ENCODE results near the gene MAP3K14. TPM values are rescaled to one million over a fixed set of nuclear protein-coding genes. Genes with fewer than 3 reads are reported as not detected.
"Not testable (repeated sequence)": the region's sequence is repeated elsewhere in the genome, so short reads cannot be mapped to it uniquely, and the experiment has no call there.

Gene MAP3K14
- polyA plus RNA-seq (2012; ENCODE audit: insufficient read depth, insufficient read length): 6.7 TPM

GRCh38 chr17:45316434-45317110 lies at the start of gene MAP3K14:
MAP3K14 (minus strand) TSS chr17:45317020; CDS start chr17:45290745, 26,275 bp downstream.
- DNase-seq (ENCODE audit: low read depth, low spot score): no peak
- peak within 1 kb of the TSS; percentile 78 for H3K4me3 ChIP-seq (ENCODE audit: low read length)

- no peak overlapping the region for H3K4me3 ChIP-seq (ENCODE audit: low read length)
- no peak for DNase-seq (ENCODE audit: low read depth, low spot score)
Observed at GRCh38 chr17:45366049-45366448, 49.2 kb upstream of the MAP3K14 start.

GRCh38 chr17:45364531-45365390 lies 47.9 kb upstream of the MAP3K14 start:
- no peak for DNase-seq (ENCODE audit: low read depth, low spot score)
- no peak overlapping the region for H3K4me3 ChIP-seq (ENCODE audit: low read length)

DNA sequence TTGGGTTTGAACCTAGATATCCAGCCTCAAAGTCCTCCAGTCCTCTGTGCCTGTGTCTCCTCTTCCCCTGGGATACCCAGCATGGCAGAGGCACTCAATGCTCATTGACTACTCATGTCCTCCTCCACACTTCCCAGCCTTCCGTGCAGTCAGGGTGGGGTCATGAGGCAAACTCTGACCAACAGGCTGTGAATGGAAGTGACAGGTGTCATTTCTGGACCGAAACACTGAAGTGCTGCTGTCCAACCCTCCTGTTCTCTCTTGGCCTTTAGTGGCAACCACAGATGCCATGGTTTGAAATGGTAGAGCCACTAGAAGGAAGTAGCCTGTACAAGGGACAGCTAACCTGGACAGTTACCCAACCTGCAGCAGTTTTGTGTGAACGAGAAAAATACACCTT lies 46.7 kb upstream of the MAP3K14 start:
- no peak overlapping the region for H3K4me3 ChIP-seq (ENCODE audit: low read length)
- no peak for DNase-seq (ENCODE audit: low read depth, low spot score)

- no peak overlapping the region for H3K4me3 ChIP-seq (ENCODE audit: low read length)
- DNase-seq (ENCODE audit: low read depth, low spot score): no peak
Observed at GRCh38 chr17:45361976-45362375, 45.2 kb upstream of the MAP3K14 start.

- no peak overlapping the region for H3K4me3 ChIP-seq (ENCODE audit: low read length)
- DNase-seq (ENCODE audit: low read depth, low spot score): no peak
Observed at GRCh38 chr17:45361451-45361850, 44.6 kb upstream of the MAP3K14 start.

DNA sequence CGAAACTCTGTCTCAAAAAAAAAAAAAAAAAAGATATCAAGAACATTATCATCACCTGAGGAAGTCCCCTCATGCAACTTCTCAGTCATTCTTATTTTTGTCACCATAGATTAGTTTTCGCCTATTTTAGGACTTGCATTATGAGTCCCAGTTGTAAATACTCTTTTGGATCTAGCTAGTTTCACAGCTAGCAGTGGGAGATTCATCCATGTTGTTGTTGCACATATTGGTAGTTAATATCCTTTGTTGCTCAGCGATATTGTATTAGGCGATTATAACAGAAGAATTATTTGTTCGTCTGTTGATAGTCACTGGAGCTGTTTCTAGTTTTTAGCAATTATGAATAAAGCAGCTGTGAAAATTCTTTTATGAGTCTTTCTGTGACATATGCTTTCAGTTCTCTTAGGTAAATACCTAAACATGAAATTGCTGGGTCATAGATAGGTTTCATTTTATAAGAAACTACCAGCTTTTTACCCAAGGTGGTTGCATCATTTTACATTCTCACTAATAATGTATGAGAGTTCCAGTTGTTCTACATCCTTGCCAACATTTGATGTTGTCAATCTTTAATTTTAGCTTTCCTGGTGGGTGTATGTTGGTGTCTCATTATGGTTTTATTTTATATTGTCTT lies 40.7 kb upstream of the MAP3K14 start:
- no peak overlapping the region for H3K4me3 ChIP-seq (ENCODE audit: low read length)
- DNase-seq (ENCODE audit: low read depth, low spot score): no peak

- DNase-seq (ENCODE audit: low read depth, low spot score): no peak
- no peak overlapping the region for H3K4me3 ChIP-seq (ENCODE audit: low read length)
Observed at GRCh38 chr17:45355087-45355486, 38.3 kb upstream of the MAP3K14 start.

DNA sequence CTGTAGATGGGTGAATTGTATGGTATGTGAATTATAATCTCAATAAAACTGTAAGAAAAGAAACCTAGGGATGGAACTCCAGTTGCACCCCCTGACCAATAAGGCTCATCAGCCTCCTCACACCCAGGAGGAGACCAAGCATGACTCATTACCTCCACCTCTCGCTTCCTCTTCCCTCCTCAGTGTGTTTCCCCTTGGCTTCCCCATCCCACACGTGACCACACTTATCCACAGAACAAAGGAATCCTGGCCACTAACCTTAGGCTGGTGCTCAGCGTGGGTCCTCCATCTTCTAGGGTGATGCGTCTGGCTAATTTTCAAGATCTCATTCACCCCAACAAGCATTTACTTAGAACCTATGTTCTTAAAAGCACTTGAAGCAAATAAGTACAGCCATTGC lies 36.2 kb upstream of the MAP3K14 start:
- DNase-seq (ENCODE audit: low read depth, low spot score): no peak
- H3K4me3 ChIP-seq (ENCODE audit: low read length): no peak overlapping the region

GRCh38 chr17:45351831-45352230 lies 35.0 kb upstream of the MAP3K14 start:
- H3K4me3 ChIP-seq (ENCODE audit: low read length): no peak overlapping the region
- no peak for DNase-seq (ENCODE audit: low read depth, low spot score)

DNA sequence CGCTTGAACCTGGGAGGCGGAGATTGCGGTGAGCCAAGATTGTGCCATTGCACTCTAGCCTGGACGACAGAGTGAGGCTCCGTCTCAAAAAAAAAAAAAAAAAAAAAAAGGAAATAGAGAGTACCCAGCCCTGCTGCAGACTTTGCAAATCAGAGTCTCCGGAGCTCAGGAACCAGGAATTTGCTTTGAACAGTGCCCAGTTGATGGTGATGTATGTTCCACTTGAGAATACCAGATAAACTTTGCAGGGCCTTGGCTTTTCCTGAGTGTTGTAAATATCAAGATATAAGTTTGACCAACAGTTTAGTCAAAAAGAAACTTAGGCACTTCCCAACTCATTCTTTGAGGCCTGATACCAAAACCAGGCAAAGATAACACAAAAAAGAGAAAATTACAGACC lies 30.6 kb upstream of the MAP3K14 start:
- no peak for DNase-seq (ENCODE audit: low read depth, low spot score)
- H3K4me3 ChIP-seq (ENCODE audit: low read length): no peak overlapping the region

DNA sequence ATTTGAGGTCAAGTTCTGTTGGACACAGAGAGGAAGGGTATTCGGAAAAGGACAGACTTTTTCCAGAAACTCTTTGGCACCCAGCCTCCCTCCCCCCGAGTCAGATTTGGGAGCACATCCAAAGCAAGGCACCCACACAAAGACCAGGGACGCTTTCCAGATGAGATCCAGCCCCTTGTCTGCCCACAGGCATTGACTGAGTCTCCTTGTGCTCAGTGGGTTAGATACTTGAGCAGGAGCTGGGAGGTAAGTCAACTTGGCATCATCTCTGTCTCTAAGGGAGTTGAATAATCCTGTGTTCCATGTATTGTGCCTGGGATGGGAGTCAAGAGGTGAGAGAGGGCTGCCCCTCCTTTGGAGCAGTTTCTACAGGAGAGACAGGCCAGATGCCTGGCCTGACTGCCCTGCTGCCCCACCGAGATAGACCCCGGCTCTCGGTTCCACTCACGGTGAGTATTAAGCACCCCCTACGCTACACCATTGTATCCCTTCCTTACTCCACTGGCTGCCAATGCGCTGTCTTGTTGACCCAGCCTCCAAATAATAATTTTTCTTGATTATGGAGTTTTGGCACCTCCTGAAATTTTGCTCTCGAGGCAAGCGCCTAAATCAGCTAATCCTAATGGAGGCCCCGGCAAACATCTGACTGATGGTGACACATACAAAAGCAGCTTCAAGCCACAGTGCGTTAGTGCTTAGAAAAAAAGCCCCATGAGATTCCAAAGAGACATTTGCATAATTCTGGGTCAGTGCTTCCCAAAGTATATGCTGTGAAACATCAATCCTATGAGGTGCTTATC lies 29.6 kb upstream of the MAP3K14 start:
- H3K4me3 ChIP-seq (ENCODE audit: low read length): no peak overlapping the region
- no peak for DNase-seq (ENCODE audit: low read depth, low spot score)

DNA sequence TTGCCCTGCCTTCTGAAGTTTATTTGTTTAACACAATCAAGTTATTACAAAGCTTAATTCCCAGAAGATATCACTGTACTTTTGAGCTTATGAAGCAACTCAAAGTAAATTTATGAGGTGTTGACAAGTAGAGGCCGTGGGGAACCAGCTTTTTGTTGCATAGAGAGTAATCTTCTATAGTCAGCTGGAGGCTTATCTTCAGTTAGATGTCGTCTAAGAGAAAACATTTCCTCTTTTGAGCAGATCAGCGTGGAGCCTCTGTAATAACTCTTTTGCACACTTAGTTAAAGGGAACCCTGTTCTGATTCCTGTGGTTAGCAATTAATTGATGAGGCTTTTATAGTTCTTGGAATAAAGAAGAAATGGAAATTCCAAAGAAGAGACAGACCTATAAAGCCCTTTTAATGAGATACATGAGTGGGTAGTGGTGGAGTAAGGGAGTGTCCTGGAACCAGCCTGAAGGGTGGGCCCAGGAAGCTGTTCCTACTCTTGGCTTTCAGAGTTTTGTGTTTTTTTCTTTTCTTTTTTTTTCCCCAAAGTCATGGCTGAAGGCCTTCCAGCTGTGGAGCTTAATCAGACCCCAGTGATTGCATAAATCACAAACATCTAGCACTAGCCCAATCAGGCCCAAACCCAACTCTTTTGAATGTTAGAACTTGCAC lies 28.9 kb upstream of the MAP3K14 start:
- H3K4me3 ChIP-seq (ENCODE audit: low read length): no peak overlapping the region
- no peak for DNase-seq (ENCODE audit: low read depth, low spot score)

DNA sequence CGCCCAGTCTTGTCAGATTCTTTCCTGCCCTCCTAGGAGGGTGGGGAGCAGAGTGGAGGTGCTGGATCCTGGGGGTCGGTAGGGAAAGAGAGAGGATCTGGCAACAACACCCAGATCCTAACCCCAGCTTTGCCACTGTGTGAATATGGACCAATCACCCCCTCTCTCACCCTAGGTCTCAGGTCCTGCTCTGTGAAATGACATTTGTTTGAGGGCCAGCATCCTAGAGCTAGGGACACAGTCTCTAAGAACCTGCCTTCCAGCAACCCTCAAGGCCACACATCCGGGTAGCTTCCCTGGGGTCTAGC lies 28.4 kb upstream of the MAP3K14 start:
- no peak for DNase-seq (ENCODE audit: low read depth, low spot score)
- H3K4me3 ChIP-seq (ENCODE audit: low read length): no peak overlapping the region

DNA sequence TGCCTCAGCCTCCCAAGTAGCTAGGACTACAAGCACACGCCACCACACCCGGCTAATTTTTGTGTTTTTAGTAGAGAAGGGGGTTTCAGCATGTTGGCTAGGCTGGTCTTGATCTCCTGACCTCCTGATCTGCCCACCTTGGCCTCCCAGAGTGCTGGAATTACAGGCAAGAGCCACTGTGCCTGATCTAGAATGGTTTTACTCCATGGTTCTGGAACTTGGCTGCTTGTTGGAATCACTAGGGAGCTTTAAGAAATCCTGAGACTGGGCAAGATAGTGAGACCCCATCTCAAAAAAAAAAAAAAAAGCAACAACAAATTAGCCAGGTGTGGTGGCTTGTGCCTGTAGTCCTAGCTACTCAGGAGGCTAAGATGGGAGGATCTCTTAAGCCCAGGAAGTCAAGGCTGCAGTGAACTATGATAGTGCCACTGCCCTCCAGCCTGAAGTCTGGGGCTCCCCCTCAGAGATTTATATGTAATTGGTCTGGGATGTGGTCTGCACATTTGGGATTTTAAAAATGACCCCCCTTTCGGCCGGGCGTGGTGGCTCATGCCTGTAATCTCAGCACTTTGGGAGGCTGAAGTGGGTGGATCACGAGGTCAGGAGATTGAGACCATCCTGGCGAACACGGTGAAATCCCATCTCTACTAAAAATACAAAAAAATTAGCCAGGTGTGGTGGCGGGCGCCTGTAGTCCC lies 27.3 kb upstream of the MAP3K14 start:
- DNase-seq (ENCODE audit: low read depth, low spot score); H3K4me3 ChIP-seq (ENCODE audit: low read length): not testable (repeated sequence)

DNA sequence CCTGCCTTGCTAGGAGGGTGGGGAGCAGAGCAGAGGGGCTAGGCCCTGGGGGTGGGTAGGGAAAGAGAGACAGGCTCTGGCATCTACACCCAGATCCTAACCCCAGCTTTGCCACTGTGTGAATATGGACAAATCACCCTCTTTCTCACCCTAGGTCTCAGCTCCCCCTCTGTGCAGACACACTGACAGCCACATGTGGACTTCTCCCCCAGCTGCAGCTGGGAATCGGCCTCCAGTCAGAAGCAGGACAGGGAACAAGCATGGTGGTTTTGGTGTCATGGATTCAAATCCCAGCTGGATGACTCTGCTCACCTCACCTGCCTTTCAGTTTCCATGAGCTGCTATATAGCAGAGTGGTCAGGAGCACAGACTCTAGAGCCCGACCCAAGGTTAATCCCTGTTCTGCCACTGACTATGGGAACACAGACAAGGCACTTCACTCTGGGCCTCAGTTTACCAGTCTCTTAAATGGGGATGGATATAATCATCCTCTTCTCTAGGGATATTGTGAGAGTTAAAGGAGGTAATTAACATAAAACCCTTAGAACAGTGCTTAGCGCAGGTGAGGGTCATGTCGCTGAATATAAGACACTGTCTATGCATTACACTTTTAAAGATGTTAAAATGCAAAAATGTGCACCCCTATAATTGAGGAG lies 26.2 kb upstream of the MAP3K14 start:
- H3K4me3 ChIP-seq (ENCODE audit: low read length): no peak overlapping the region
- no peak for DNase-seq (ENCODE audit: low read depth, low spot score)

- DNase-seq (ENCODE audit: low read depth, low spot score): no peak
- H3K4me3 ChIP-seq (ENCODE audit: low read length): no peak overlapping the region
Observed at GRCh38 chr17:45342306-45342705, 25.5 kb upstream of the MAP3K14 start.
